Mucosa of gallbladder (tissue), 1 donor: ENCODE measurements around the gene HES1. TPM values are rescaled to one million over a fixed set of nuclear protein-coding genes. Genes with fewer than 3 reads are reported as not detected.

Source experiments
- DNase-seq: peaks from one replicate; pipeline ENCODE4 v3.0.0-alpha.2; 2020; ENCODE audit warnings: low spot score
- total RNA-seq: library from RNA; stranded (reverse); gene quantifications from one replicate; pipeline ENCODE4 v1.2.1, GENCODE V29; 2021
- donor health status: DM: no; HTN: no; CAD: no.

Gene HES1
- total RNA-seq, 1 donor from 2014 or later: 54.1 TPM

DNA sequence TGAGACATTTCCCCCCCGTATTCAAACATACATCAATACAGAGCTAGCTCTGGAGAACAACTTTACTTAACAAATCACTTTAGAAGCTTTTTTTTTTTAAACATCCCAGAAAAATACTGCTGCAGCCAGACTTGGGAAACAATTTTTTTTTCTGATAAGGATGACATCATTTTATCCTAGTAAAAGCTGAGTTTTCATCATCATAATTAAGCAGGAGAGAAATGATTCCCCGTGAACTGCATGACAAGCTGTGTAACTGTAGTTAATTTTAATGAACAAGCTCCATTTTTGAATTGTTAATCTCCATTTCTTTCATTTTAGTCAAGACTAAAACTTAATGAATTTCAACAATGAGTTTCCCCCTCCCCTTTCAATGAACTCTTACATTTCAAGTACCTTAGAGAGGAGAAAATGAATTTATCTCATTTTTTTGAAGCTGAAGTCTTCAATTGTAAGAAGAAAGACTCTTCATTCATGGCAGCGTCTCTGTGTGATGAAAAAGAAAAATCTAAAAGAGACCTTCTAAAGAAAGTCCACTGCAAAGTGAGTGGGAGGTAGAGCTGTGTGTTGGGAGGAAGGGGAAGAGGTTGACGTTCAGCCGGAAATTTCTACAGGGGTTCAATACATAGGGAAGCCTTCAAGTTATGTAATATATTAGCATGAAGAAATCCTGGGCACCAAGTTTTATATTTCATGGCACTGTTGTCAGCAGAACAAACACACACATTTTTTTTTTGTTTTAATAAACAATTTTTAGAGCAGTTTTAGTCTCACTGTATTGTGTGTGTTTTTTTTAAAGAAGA is 31.7 kb downstream of the HES1 start:
- no peak for DNase-seq

DNA sequence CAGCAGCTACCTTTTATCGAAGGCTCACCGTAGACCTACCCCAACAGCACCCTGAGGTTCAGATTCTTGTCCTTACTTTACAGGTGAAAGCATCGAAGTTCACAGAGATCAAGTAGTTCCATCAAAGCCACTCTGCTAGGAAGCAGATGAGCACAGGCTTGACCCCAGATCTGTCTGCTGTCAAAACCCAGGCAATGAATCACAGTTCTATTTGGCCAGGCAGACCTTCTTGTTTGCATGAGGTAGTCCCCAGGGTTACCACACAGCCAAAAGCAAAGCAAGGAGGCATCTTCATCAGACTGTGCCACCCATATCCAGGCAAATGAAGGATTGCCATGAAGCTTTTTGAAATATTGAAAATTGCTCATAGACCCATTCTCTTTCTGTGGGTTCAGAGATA is 33.0 kb downstream of the HES1 start:
- no peak for DNase-seq

DNA sequence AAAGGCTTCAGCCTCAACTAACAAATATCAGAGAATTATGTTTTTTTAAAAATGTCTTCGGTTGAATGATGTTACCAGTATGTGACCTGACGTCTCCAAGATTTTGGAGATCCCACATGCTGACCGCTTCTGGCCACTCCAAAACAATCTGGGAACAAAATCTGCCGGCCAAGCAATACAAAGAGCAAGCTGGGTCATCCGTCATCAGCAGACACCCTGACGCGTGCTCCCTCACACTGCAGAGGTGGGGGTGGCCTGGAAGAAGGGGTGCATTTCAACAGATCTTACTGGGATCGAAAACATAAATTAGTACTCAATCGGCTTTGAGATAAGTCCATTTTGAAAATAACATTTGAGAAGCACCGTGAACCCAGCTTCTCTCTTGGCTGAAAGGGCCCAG is 33.6 kb downstream of the HES1 start:
- DNase-seq: no peak

DNA sequence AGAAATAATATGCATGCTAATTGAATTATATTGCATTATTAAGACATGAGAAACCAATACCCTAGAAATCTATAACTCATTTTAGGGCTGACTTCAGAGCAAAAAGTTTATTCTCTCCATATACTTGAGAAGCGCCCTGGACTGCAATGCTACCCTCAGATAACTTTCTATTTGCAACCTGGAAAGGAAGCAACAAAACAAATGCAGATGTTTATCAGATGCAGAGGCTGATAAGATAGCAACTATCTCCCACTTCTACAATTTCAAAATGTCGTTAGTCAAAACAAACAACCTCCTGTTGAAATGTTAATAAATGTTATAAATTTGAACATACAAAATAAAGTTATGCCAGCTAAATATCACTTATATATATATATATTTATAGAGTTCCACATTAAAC is 34.8 kb downstream of the HES1 start:
- DNase-seq: no peak

DNA sequence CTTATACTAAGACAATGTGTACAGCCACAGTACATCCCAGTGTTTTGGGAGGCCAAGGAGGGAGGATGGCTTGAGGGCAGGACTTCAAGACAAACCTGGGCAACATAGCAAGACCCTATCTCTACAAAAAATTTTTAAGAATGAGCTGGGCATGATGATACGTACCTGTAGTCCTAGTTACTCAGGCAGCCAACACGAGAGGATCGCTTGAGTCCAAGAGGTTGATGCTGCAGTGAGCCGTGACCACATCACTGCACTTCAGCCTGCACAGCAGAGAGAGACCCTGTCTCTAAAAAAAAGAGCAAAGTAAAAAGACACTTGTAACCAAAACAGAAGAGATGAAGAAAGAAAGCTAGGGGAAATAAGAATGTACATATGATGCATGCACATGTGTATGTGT is 38.5 kb downstream of the HES1 start:
- DNase-seq: no peak

DNA sequence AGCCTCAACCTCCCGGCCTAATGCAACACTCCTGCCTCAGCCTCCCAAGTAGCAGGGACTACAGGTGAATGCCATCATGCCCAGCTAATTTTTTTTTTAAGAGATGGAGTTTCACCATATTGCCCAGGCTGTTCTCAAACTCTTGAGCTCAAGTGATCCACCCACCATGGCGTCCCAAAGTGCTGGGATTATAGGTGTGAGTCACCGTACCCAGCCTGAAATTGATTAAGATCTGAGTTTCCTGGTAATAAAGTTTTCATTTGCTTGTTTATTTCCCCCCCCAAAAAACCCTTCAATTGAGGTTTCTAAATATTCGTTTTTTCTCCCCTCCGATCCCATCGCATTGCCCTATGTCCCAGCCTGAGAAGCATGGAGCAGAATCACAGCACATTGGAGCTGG is 39.0 kb downstream of the HES1 start:
- DNase-seq: no peak

DNA sequence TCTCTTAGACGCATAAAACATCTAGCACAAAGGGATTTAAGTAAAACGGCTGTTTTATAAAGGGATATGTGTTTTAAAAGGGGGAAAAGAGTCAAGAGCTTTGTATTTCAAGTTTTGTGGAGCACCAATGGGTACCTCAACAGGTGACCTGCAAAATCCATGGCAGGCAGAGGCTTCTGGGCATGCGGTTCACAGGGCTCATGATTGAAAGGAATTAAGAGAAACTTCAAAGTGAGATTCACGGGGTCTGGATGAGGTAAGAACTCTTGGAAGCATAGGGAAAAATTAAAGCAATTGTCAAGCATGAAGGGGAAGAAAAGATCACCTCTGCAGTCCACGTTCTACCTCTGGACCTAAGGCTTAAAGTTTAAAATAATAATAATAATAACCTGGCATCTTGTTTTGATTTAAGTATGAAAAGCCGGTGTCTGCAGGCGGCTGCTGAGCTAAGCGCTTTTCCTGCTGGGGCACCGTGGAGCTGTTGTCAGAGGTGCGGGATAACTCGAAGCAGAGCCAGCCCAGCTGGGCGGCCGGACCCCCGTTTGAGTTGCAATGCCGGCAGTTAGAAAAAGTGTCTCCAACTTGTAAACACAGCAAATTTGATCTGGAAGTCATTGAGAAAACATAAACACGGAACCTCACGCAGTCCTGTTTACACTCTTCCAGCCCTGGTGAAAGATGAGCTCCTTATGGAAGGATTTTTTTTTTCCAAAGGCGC is 40.5 kb downstream of the HES1 start:
- DNase-seq: no peak

DNA sequence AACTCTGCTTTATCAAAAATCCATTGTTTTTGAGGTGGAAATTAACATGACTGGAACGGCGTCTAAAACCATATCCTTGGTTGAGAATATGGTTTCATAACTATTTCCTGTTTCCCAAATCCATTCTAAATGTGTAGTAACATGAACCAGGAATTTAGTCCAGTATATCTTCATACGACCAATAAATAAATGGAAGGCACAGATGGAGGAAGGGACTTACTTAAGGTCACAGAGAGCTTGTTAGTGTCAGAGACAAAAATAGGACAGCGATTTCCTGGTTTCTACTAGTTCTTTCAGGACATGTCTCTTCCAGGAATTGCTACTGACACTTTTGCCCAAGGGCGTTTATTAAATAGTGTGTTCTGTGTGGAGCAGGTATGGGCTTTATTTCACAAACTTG is 41.2 kb downstream of the HES1 start:
- no peak for DNase-seq

DNA sequence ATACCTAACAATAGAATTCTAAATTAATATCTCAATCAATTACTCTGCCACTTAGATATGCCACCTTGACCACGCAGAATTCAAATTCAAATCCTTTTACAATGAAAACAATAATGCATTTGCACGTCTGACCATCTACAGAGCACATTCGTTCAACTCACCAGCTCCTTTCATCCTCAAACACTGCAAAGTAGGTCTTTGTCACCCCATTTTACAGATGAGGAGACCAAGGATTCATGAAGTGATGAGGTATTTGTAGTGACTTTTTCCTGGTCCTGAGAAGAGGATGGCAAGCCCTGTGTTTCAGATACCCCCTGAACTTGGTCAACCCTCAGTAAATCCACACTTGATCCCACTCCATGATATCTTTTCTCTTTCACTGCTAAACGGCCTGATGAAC is 42.2 kb downstream of the HES1 start:
- DNase-seq: no peak

DNA sequence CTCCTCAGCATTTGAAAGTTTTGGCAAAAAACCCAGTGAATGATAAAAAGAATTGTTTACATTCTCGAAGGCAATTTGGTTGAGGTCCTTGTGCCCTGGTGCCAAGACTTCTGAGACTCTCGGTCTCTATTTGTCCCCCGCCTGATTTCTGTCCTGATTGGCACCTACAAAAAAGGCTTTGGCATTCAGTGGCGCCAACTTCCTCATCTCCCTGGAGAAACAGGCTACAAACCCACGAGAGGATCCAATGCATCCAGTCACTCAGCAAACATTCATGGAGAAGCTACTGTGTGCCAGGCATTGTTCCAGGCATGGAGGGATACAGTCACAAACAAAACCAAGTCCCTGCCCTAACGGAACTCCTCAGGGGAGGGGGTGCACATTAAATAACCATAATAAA is 42.7 kb downstream of the HES1 start:
- DNase-seq: no peak

DNA sequence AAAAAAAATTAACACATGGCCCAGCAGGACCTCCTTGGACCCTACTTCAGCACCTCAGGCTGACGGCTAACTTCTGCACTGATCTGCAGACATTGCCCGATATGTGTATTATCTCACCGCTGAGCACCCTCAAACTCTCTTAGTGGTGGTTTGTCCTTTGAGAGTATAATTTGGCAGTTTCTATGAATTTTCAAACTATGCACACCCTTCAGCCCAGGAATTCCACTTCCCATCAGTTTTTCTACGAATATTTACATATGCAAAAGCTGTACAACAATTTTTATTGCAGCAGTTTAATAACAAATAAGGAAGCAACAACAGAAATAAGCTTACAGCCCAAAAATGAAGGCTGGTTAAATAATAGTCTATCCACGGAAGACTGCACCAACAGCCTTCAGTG is 44.6 kb downstream of the HES1 start:
- DNase-seq: no peak

DNA sequence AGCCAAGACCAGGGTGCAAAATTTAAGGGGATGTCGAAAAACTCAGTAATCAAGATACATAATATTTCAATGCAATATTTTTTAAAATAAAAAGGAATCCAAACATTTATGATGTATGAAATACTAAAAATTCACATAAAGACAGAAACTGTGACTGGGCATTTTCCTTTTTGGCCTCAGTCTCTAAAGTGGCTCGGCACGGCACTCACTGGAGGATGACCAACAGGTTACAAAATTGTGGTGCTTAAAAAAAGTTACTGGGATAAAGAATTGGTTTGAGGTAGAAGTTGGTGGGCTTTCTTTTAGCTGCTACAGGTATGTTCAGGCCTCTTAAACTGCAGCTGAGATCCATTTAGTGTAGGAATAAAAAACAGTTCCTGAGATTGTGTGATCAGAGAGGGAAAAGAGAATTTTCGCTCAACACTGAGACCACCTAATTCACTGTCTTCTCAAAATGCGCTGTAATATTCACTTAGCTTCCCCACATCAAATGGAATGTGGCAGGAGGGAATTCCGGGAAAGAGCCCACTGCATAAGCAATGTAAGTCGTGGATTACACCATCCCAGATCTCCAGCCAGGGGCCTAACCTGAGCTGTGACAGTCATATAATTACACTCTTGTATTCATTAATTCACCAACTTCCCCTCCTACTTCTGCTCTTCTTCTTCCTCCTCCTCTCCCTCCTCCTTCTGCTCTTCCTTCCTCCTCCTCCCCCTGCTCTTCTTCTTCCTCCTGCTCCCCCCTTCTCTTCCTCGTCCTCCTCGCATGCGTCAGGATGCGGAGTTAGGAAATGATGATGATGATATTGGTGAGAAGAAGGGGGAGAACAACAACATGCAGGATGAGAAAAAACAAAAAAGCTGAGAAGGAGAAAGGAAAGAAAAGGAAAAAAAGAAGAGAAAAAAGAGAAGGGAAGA is 45.9 kb downstream of the HES1 start:
- DNase-seq: no peak

DNA sequence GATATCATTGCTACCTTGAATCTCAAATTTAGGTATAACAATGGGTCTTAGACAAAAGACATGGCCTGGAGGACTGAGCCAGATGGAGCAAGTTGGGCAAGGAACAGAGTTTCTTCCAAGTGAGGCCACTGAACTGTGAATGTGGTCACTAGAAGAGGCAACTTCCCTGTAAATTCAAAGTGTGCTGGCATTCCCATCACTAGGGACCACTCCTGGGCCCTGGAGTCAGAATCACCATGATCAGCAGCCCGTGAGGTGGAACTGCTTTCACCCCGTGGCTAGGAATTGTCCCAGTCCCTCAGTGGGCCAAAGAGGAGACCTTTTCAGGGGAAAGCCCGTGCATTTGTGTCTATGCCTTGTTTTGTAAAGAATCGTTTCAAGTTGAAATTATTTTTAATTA is 47.3 kb downstream of the HES1 start:
- DNase-seq: no peak

DNA sequence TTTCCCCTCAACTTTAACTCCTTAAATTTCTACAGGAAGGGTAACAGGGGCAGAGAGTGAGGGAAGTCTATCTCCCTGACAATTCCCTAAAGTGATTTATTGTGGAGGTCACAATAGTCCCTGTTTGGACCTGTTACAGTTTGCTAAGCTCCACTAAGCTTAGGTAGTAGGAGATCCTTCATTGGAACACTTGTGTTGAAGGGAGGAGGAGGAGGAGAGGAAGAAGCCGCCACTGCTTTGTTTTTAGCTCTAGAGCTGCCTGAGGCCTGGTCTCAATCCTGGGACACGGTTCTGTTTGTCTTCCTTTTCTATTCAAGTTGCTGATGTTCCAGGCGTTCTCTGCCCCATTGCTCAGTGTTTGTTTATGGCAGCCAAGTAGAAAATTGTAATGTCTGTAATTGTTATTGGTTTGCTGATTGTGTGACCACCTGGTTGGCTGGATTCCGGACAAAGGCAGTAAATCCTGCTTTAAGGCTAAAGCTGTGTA is 48.4 kb downstream of the HES1 start:
- DNase-seq: no peak

DNA sequence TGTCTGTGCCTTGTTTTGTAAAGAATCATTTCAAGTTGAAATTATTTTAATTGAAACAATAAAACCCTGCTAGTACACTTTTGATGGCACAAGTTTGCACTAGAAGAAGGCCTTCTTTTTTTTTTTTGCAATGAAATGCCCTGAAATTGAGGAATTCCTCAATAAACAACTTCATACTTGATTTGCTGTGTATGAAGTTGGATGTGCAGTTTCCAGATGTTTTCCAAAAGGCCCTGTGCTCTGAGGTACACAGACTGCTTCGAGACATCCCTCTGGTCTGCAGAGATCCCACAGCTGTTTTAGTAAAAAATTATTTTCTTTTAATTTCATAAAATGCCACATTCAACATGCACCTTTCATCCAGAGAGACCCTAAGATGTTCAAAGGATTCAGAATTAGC is 48.9 kb downstream of the HES1 start:
- DNase-seq: no peak

DNA sequence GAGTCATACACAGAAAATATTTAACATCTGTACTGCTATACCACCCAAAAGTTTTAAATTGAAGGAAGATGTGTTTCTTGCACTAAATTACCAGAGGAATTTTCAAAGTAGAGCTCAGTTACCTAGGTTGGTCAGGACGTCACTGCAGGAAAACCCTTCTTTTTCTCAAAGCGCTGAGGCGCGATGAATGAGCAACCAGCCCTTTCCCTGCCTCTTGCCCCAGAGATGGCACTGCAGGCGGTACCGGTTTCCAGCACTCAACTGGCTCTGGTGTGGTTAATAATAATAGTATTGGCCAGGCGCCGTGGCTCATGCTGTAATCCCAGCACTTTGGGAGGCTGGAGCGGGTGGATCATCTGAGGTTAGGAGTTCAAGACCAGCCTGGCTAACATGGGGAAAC is 49.3 kb downstream of the HES1 start:
- DNase-seq: no peak

DNA sequence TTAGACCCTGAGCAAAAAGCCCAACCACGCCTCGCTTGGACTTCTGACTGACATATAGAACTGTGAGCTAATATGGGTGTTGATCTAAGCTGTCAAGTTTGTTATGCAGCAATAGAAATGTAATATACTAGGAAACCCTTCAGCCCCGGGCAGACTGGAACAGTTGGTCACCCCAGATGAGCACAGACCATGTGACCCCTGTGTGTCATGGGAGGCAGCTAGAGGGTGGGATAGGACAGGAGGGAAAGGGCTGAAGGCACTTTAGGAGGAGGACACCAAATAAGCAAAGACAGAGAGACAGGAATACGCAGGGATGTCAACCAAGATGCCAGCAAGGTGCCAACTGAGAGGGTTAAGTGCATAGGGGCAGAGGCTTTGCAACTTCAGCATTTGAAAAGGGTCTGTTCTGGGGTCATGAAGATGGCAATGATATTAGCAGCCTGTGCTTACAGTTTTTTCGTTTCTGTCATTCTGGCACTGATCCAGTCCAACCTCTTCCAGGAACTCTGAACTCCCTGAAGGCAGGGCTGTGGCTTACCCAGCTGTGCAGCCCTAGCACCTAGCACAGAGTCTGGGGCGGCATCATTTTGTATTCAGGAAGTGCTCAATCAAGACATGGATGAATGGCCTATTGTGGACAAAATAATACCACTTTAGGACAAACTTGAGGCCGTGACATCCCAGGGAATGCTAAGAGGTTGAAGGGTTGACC is 51.4 kb downstream of the HES1 start:
- DNase-seq: no peak
